Occipital lobe (tissue), 2 donors: ENCODE measurements around the gene MDM1. TPM values are rescaled to one million over a fixed set of nuclear protein-coding genes. Genes with fewer than 3 reads are reported as not detected.

ENCODE experiments used
- DNase-seq: peaks from one replicate; lab custom pipeline; 2025; lab: John Stamatoyannopoulos, UW
- total RNA-seq: library from RNA; depleted of rRNA; stranded (reverse); fragments of >200 nt; gene quantifications from one replicate; pipeline ENCODE4 v1.2.3, GENCODE V29; 2014

The MDM1 gene
- total RNA-seq, 1 donor from 2014 or later: 29.8 TPM

- DNase-seq: no peak
Observed at GRCh38 chr12:68276402-68276930, 55.7 kb downstream of the MDM1 start.

- no peak for DNase-seq
Observed at GRCh38 chr12:68272732-68273131, 59.4 kb downstream of the MDM1 start.

GRCh38 chr12:68271346-68271745 is 60.8 kb downstream of the MDM1 start:
- DNase-seq: no peak

- DNase-seq: no peak
Observed at GRCh38 chr12:68270358-68270757, 61.8 kb downstream of the MDM1 start.

DNA sequence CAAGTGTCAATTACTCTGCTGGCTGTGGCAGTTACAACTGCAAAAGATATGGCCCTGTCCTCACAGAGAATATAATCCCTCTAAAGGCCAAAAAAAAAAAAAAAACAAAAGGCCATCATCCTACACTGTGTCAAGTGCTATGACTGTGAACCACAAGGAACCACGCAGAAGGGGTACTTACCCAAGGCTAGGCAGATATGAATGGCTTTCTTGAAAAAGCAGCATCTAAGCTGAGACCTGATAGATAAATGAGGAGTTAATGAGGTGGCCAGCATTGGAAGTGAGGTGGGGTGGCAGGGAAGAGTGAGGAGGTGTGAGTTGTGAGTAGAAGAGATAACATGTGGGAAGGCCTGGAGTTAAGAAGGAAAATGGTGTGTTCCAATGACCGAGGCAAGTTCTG is 62.4 kb downstream of the MDM1 start:
- DNase-seq: no peak

GRCh38 chr12:68268967-68269366 is 63.2 kb downstream of the MDM1 start:
- DNase-seq: no peak

DNA sequence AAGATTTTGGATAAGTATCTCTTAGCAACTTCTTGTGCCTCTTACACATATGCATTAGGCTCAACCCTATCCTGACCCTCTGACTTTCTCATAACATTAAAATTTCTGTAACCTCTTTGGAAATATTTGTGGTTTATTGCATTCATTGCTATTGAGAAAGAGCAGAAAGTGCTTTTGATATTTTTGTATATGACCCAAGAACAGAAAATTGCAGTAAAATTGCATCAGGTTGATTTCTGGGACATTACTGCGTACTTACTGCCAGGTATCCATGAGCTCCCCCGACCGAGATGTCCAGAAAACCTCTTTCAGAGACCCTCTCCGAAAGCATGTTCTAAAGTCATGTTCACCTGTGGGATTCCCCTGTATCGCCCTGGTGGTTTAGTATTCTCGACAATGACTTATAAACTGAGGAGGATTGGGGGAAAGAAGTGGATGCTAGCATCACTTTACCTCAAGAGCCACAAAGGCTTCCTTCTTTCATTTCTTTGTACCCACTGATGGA is 64.2 kb downstream of the MDM1 start:
- no peak for DNase-seq

DNA sequence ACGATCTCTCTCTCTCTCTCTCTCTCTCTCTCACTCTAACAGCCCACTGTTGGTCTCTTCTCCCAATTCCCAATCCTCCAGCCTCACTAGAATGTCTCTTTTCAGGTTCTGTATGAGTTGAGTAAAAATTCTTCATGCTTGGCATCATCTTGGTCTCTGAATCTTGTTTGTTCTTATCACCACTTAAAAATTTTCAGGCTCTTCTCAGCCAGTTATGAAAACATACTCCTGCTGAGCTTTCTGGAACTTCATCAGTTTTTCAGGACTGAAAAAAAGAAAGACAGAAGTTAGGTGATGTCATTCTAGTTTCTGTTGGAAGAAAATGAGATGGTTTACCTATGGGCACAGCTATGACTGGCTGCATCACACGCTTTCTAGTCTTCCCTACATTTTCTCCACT is 67.3 kb downstream of the MDM1 start:
- no peak for DNase-seq

- DNase-seq: no peak
Observed at GRCh38 chr12:68264158-68264855, 67.9 kb downstream of the MDM1 start.

- DNase-seq: no peak
Observed at GRCh38 chr12:68263366-68263765, 68.8 kb downstream of the MDM1 start.

- no peak for DNase-seq
Observed at GRCh38 chr12:68261896-68262295, 70.3 kb downstream of the MDM1 start.

- no peak for DNase-seq
Observed at GRCh38 chr12:68260153-68260552, 72.0 kb downstream of the MDM1 start.

DNA sequence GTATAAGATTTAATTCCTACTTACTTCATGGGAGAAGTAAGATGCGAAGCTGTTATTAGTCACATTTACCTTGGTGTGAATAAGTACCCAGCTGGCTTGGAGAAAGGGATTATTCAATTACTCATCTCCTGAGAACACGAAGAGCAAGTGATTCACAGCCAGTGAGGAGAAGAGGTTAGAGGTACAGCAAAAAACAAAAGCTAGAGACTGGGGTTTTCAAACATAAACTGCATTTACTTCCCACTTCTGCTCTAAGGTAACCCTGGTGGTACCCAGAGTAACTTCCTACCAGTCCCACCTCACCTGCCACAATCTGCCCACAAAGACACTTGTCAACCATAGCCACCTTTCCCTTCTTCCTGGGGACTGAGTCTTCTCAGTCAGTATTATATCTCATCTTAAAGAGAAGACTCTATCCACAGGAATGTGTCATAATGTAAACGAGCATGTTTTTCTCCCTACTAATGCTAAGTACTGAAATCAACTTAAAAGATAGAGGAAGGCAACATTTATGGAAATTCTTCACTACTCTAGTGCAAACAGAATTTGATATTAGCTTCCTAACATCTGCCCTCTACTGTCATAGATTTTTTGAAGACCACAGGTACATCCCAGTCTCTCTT is 72.7 kb downstream of the MDM1 start:
- no peak for DNase-seq

DNA sequence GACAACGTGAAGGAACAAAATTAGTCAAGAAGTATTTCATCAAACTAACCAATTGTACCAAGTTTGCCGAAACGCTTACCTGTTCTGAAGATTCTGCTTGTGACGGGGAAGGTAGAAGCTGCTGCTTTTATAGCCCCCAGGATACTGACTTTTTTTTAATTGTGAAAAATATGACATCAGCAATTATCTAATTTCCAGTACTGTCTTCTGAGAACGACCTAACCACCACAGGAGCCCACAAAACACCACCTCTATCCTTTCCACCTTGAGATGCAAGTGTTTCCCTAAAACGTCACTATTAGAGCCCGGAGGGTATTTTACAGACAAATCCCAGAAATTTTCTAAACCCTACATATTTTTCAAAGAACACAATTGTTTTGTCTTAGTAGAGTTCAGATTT is 78.7 kb downstream of the MDM1 start, which contains the start of gene IL22:
Gene IL22, minus strand, starts transcription at position 101 of the 400 bp plus-strand sequence. CDS start 156 bp downstream, outside the sequence.
- DNase-seq: no peak

- DNase-seq: no peak
Observed at GRCh38 chr12:68252077-68252476, 80.1 kb downstream of the MDM1 start.

GRCh38 chr12:68250454-68250853 is 81.7 kb downstream of the MDM1 start:
- DNase-seq: no peak

- no peak for DNase-seq
Observed at GRCh38 chr12:68247785-68248184, 84.4 kb downstream of the MDM1 start.

- no peak for DNase-seq
Observed at GRCh38 chr12:68246350-68246749, 85.8 kb downstream of the MDM1 start.

DNA sequence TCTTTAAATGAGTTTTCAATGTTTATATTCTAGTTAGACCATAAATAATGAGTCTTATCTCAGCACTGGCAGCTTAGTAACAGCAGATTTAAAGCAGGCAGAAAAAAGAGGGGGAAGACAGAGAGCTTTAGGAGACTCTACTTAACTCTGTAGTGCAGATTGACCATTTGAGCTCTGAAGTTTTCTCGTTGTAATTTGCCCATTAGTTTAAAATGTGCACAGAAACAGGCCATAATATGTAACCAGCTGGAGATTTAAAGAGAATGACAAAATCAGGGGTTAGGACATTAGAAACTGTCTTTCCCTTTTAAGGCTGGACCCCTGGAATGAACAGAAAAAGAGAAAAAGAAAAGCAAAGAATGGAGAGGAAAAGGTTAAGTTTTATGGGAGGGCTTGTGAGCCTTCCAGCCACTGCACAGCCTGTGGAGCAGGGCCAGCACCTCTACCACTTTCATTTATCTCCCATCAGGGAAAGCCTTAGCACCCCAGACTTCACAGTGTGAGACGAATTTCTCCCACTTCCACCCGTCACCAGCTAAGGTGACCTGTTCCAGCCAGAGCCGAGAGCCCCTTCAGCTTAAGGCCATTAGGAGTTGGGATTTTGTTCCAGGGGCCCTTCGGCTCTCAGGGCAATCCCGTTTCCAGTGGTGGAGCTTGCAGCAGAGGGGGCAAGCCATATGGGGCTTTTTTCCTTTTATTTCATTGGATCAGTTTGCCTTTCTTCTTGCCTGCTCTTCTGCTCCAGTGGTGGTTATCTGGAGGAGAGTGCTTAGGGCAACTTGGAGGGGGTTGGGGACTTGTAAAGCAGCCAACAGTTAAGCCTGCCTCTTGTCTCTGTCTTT is 86.8 kb downstream of the MDM1 start:
- no peak for DNase-seq
